Upper lobe of left lung (tissue), 6 donors: ENCODE data around the gene TMEM232. TPM values are rescaled to one million over a fixed set of nuclear protein-coding genes. Genes with fewer than 3 reads are reported as not detected.

Experiments
- ATAC-seq, 2 donors: fragments of 200-7000 bp; cut with Tn5 transposase; one replicate each; pipeline ENCODE4 v1.9.1; 2022; ENCODE audit warnings: mild to moderate bottlenecking in 2 of 2, moderate library complexity in 2 of 2; ENCODE audit not compliant: low FRiP score in 2 of 2
- DNase-seq, 2 donors: peaks; one replicate each; pipeline ENCODE4 v3.0.0-alpha.2; 2019 to 2020
- H3K27ac ChIP-seq, 4 donors: fragments of 200-600 bp; sonication (generic); one replicate each; pipeline ENCODE4 v1.5.1; 2016 to 2019
- H3K27me3 ChIP-seq, 4 donors: fragments of 200-600 bp; sonication (generic); one replicate each; pipeline ENCODE4 v1.5.1; 2017 to 2019
- H3K36me3 ChIP-seq, 4 donors: fragments of 200-600 bp; sonication (generic); one replicate each; pipeline ENCODE4 v1.5.1; 2016 to 2019
- H3K4me1 ChIP-seq, 4 donors: fragments of 200-600 bp; sonication (generic); one replicate each; pipeline ENCODE4 v1.5.1; 2018 to 2019
- H3K4me3 ChIP-seq, 4 donors: fragments of 200-600 bp; sonication (generic); one replicate each; pipeline ENCODE4 v1.5.1; 2017 to 2019; ENCODE audit warnings: mild to moderate bottlenecking in 2 of 4, moderate library complexity in 1 of 4
- H3K9me3 ChIP-seq, 4 donors: fragments of 200-600 bp; sonication (generic); one replicate each; pipeline ENCODE4 v1.5.1; 2018 to 2019
- CTCF ChIP-seq, 6 experiments: fragments of 450-650 bp in 4 of 6; fragments of 200-600 bp in 2 of 6; sonication (generic) in 2 of 6; IDR thresholded peaks; one replicate each; pipeline ENCODE4 v1.5.1; 2016 to 2019; ENCODE audit warnings: antibody characterized with exemption in 6 of 6
- EP300 ChIP-seq, 4 donors: sonication (generic); formaldehyde crosslinking; IDR thresholded peaks; one replicate each; pipeline ENCODE4 v1.5.1; 2017; ENCODE audit warnings: antibody characterized with exemption in 4 of 4, control low read depth in 2 of 4
- POLR2A ChIP-seq, 4 donors: fragments of 450-650 bp; IDR thresholded peaks; one replicate each; pipeline ENCODE4 v1.5.1; 2016 to 2017; ENCODE audit warnings: antibody characterized with exemption in 4 of 4, mild to moderate bottlenecking in 2 of 4
- POLR2AphosphoS5 ChIP-seq, 2 donors: sonication (generic); formaldehyde crosslinking; IDR thresholded peaks; one replicate each; pipeline ENCODE4 v1.5.1; 2017; ENCODE audit warnings: antibody characterized with exemption in 2 of 2
- WGBS, 2 donors: methylation state at CpG; one replicate each; pipeline ENCODE4 v1.1.5; 2017 to 2018; 5-methylcytosine and 5-hydroxymethylcytosine counted together
- total RNA-seq, 6 donors: library from RNA; depleted of rRNA in 4 of 6; stranded (reverse); fragments of >200 nt in 4 of 6; gene quantifications; one replicate each; pipeline versions ENCODE4 v1.1.0 to v1.2.1, GENCODE V29; 2016 to 2021
- donor health status: DM: no; HTN: no; CAD: no; lungs with moderate emphysema.
- donor health status: DM: no; HTN: yes; CAD: no; lungs with severe emphysema.

TMEM232 gene
- total RNA-seq, 6 donors from 2014 or later: 1.5 to 36.9 (median 7.8) TPM

GRCh38 chr5:110625376-110625999, 101.0 kb downstream of the TMEM232 start:
- ATAC-seq: no peak
- Histone ChIP-seq H3K4me3 (no peak overlapping the region), H3K27ac (no peak overlapping the region), H3K9me3 (no peaks in the 10 kb centered on the region), H3K4me1 (no peaks in the 10 kb centered on the region), H3K27me3 (no peaks in the 10 kb centered on the region), H3K36me3 (no peaks in the 10 kb centered on the region)
- no peak for TF ChIP-seq POLR2A (IDR thresholded peaks at IDR 0.05)
- no peak for TF ChIP-seq EP300 (IDR thresholded peaks at IDR 0.05)
- TF ChIP-seq CTCF (IDR thresholded peaks at IDR 0.05): peak in 3 of 6 experiments; percentile 26 to 34 (median 31)
- 1 to 3% methylated on average over 2 of the region's 2 CpGs for WGBS, 2 donors
- no peak for DNase-seq

GRCh38 chr5:110623874-110624273, 102.6 kb downstream of the TMEM232 start:
- Histone ChIP-seq H3K36me3 (no peaks in the 10 kb centered on the region), H3K27me3 (no peaks in the 10 kb centered on the region), H3K4me3 (no peak overlapping the region), H3K9me3 (no peaks in the 10 kb centered on the region), H3K27ac (no peak overlapping the region), H3K4me1 (no peaks in the 10 kb centered on the region)
- TF ChIP-seq EP300 (IDR thresholded peaks at IDR 0.05) (no peak), POLR2A (IDR thresholded peaks at IDR 0.05) (no peak), POLR2AphosphoS5 (IDR thresholded peaks at IDR 0.05) (no peak), CTCF (IDR thresholded peaks at IDR 0.05) (no peak)
- ATAC-seq: no peak
- no peak for DNase-seq

GRCh38 chr5:110618941-110619340, 107.5 kb downstream of the TMEM232 start:
- WGBS, 2 donors: 83 to 92% methylated on average over 1 of the region's 1 CpG
- ATAC-seq: no peak

GRCh38 chr5:110616009-110616408, 110.5 kb downstream of the TMEM232 start:
- Histone ChIP-seq H3K4me3 (no peak overlapping the region), H3K9me3 (peaks cover 0 to 11% (median 4%) of the 10 kb centered on the region in 4 donors), H3K36me3 (no peaks in the 10 kb centered on the region), H3K27me3 (no peaks in the 10 kb centered on the region), H3K27ac (no peak overlapping the region), H3K4me1 (no peaks in the 10 kb centered on the region)
- no peak for TF ChIP-seq POLR2A (IDR thresholded peaks at IDR 0.05)
- no peak for TF ChIP-seq POLR2AphosphoS5 (IDR thresholded peaks at IDR 0.05)
- TF ChIP-seq EP300 (IDR thresholded peaks at IDR 0.05): no peak
- no peak for ATAC-seq
- WGBS, 2 donors: 97 to 98% methylated on average over 1 of the region's 1 CpG
- no peak for DNase-seq

More at GRCh38 chr5:110618941-110619340, 107.5 kb downstream of the TMEM232 start:
- Histone ChIP-seq H3K27ac (no peak overlapping the region), H3K27me3 (no peaks in the 10 kb centered on the region), H3K9me3 (peaks cover 0 to 11% (median 4%) of the 10 kb centered on the region in 4 donors), H3K36me3 (no peaks in the 10 kb centered on the region), H3K4me3 (no peak overlapping the region), H3K4me1 (no peaks in the 10 kb centered on the region)
- DNase-seq: no peak
- TF ChIP-seq POLR2A (IDR thresholded peaks at IDR 0.05) (no peak), POLR2AphosphoS5 (IDR thresholded peaks at IDR 0.05) (no peak), CTCF (IDR thresholded peaks at IDR 0.05) (no peak), EP300 (IDR thresholded peaks at IDR 0.05) (no peak)

GRCh38 chr5:110612794-110613247, 113.7 kb downstream of the TMEM232 start:
- Histone ChIP-seq H3K36me3 (no peaks in the 10 kb centered on the region), H3K27ac (no peak overlapping the region), H3K4me3 (no peak overlapping the region), H3K4me1 (no peaks in the 10 kb centered on the region), H3K9me3 (peaks cover 0 to 11% (median 4%) of the 10 kb centered on the region in 4 donors), H3K27me3 (no peaks in the 10 kb centered on the region)
- ATAC-seq (no peak), DNase-seq (no peak)
- WGBS, 2 donors: 73 to 75% methylated on average over 4 of the region's 4 CpGs
- no peak for TF ChIP-seq CTCF (IDR thresholded peaks at IDR 0.05)
- no peak for TF ChIP-seq POLR2A (IDR thresholded peaks at IDR 0.05)
- no peak for TF ChIP-seq EP300 (IDR thresholded peaks at IDR 0.05)
- no peak for TF ChIP-seq POLR2AphosphoS5 (IDR thresholded peaks at IDR 0.05)
